IPS-18a (cell line): ENCODE results near the gene IFT57.

Experiments used
- H3K27ac ChIP-seq: one replicate; pipeline ENCODE4 v1.5.1; 2013; ENCODE audit warnings: low read length
- H3K27me3 ChIP-seq: one replicate; pipeline ENCODE4 v1.6.1; 2013; ENCODE audit warnings: mild to moderate bottlenecking, low read length; ENCODE audit not compliant: control insufficient read depth, insufficient read depth
- H3K36me3 ChIP-seq: one replicate; pipeline ENCODE4 v1.6.1; 2013; ENCODE audit warnings: low read depth, low read length; ENCODE audit not compliant: control insufficient read depth
- H3K4me1 ChIP-seq: one replicate; pipeline ENCODE4 v1.6.1; 2013; ENCODE audit warnings: low read depth, low read length; ENCODE audit not compliant: control insufficient read depth
- H3K4me3 ChIP-seq: one replicate; pipeline ENCODE4 v1.5.1; 2013; ENCODE audit warnings: low read length
- H3K9ac ChIP-seq: one replicate; pipeline ENCODE4 v1.6.1; 2013; ENCODE audit warnings: mild to moderate bottlenecking, low read length, moderate library complexity
- H3K9me3 ChIP-seq: one replicate; pipeline ENCODE4 v1.6.1; 2013; ENCODE audit warnings: low read depth, low read length; ENCODE audit not compliant: control insufficient read depth

Gene IFT57

GRCh38 chr3:108184824-108185223 lies 37.4 kb downstream of the IFT57 start:
- Histone ChIP-seq H3K4me3 (no peak overlapping the region), H3K27me3 (no peaks in the 10 kb centered on the region), H3K36me3 (no peaks in the 10 kb centered on the region), H3K4me1 (peaks cover 3% of the 10 kb centered on the region), H3K27ac (no peak overlapping the region), H3K9me3 (no peaks in the 10 kb centered on the region), H3K9ac (no peak overlapping the region)

GRCh38 chr3:108183971-108184370 lies 38.3 kb downstream of the IFT57 start:
- Histone ChIP-seq H3K9me3 (no peaks in the 10 kb centered on the region), H3K4me1 (peaks cover 3% of the 10 kb centered on the region), H3K27me3 (no peaks in the 10 kb centered on the region), H3K27ac (no peak overlapping the region), H3K36me3 (no peaks in the 10 kb centered on the region), H3K4me3 (no peak overlapping the region), H3K9ac (no peak overlapping the region)

- no peaks in the 10 kb centered on the region for H3K36me3 ChIP-seq
- no peak overlapping the region for H3K27ac ChIP-seq
Observed at GRCh38 chr3:108183181-108183580, 39.0 kb downstream of the IFT57 start.

GRCh38 chr3:108182339-108182738 lies 39.9 kb downstream of the IFT57 start:
- H3K9me3 ChIP-seq = no peaks in the 10 kb centered on the region
- no peak overlapping the region for H3K9ac ChIP-seq
- no peak overlapping the region for H3K27ac ChIP-seq
- H3K27me3 ChIP-seq = no peaks in the 10 kb centered on the region
- no peak overlapping the region for H3K4me3 ChIP-seq
- peaks cover 3% of the 10 kb centered on the region for H3K4me1 ChIP-seq
- H3K36me3 ChIP-seq = no peaks in the 10 kb centered on the region

More at GRCh38 chr3:108183181-108183580, 39.0 kb downstream of the IFT57 start:
- Histone ChIP-seq H3K9me3 (no peaks in the 10 kb centered on the region), H3K9ac (no peak overlapping the region), H3K4me1 (peaks cover 3% of the 10 kb centered on the region), H3K4me3 (no peak overlapping the region), H3K27me3 (no peaks in the 10 kb centered on the region)

- H3K9ac ChIP-seq = no peak overlapping the region
- no peaks in the 10 kb centered on the region for H3K9me3 ChIP-seq
- H3K27ac ChIP-seq = no peak overlapping the region
Observed at GRCh38 chr3:108181172-108181571, 41.1 kb downstream of the IFT57 start.

GRCh38 chr3:108180194-108180593 lies 42.0 kb downstream of the IFT57 start:
- no peak overlapping the region for H3K4me3 ChIP-seq
- H3K9ac ChIP-seq = no peak overlapping the region
- no peak overlapping the region for H3K27ac ChIP-seq
- peaks cover 15% of the 10 kb centered on the region for H3K4me1 ChIP-seq
- H3K36me3 ChIP-seq = no peaks in the 10 kb centered on the region
- H3K9me3 ChIP-seq = no peaks in the 10 kb centered on the region
- H3K27me3 ChIP-seq = no peaks in the 10 kb centered on the region

More at GRCh38 chr3:108181172-108181571, 41.1 kb downstream of the IFT57 start:
- Histone ChIP-seq H3K27me3 (no peaks in the 10 kb centered on the region), H3K4me3 (no peak overlapping the region), H3K36me3 (no peaks in the 10 kb centered on the region), H3K4me1 (peaks cover 5% of the 10 kb centered on the region)

GRCh38 chr3:108178676-108179075 lies 43.5 kb downstream of the IFT57 start:
- no peaks in the 10 kb centered on the region for H3K36me3 ChIP-seq
- H3K9ac ChIP-seq = no peak overlapping the region
- H3K9me3 ChIP-seq = no peaks in the 10 kb centered on the region
- no peaks in the 10 kb centered on the region for H3K27me3 ChIP-seq
- H3K27ac ChIP-seq = no peak overlapping the region
- H3K4me3 ChIP-seq = no peak overlapping the region
- H3K4me1 ChIP-seq = peaks cover 17% of the 10 kb centered on the region

GRCh38 chr3:108177536-108177935 lies 44.7 kb downstream of the IFT57 start:
- H3K4me3 ChIP-seq = no peak overlapping the region
- no peaks in the 10 kb centered on the region for H3K9me3 ChIP-seq
- H3K9ac ChIP-seq = no peak overlapping the region
- no peak overlapping the region for H3K27ac ChIP-seq
- no peaks in the 10 kb centered on the region for H3K36me3 ChIP-seq
- H3K4me1 ChIP-seq = peaks cover 17% of the 10 kb centered on the region
- no peaks in the 10 kb centered on the region for H3K27me3 ChIP-seq

- no peaks in the 10 kb centered on the region for H3K27me3 ChIP-seq
- no peaks in the 10 kb centered on the region for H3K36me3 ChIP-seq
- H3K9me3 ChIP-seq = no peaks in the 10 kb centered on the region
- H3K4me1 ChIP-seq = peaks cover 15% of the 10 kb centered on the region
- no peak overlapping the region for H3K27ac ChIP-seq
- no peak overlapping the region for H3K9ac ChIP-seq
- no peak overlapping the region for H3K4me3 ChIP-seq
Observed at GRCh38 chr3:108175352-108175751, 46.9 kb downstream of the IFT57 start.

- Histone ChIP-seq H3K36me3 (no peaks in the 10 kb centered on the region), H3K4me1 (peaks cover 12% of the 10 kb centered on the region)
Observed at GRCh38 chr3:108171106-108171505, 51.1 kb downstream of the IFT57 start.

GRCh38 chr3:108164391-108164790 lies 57.8 kb downstream of the IFT57 start:
- Histone ChIP-seq H3K9ac (no peak overlapping the region), H3K4me1 (no peaks in the 10 kb centered on the region), H3K36me3 (no peaks in the 10 kb centered on the region), H3K27ac (no peak overlapping the region), H3K9me3 (no peaks in the 10 kb centered on the region), H3K4me3 (no peak overlapping the region), H3K27me3 (no peaks in the 10 kb centered on the region)

More at GRCh38 chr3:108171106-108171505, 51.1 kb downstream of the IFT57 start:
- H3K9ac ChIP-seq = no peak overlapping the region
- no peak overlapping the region for H3K27ac ChIP-seq
- no peaks in the 10 kb centered on the region for H3K27me3 ChIP-seq
- no peak overlapping the region for H3K4me3 ChIP-seq
- H3K9me3 ChIP-seq = no peaks in the 10 kb centered on the region

- H3K4me3 ChIP-seq = no peak overlapping the region
- H3K4me1 ChIP-seq = no peaks in the 10 kb centered on the region
- no peaks in the 10 kb centered on the region for H3K36me3 ChIP-seq
- no peak overlapping the region for H3K9ac ChIP-seq
- H3K27ac ChIP-seq = no peak overlapping the region
- no peaks in the 10 kb centered on the region for H3K27me3 ChIP-seq
- H3K9me3 ChIP-seq = no peaks in the 10 kb centered on the region
Observed at GRCh38 chr3:108159865-108160264, 62.4 kb downstream of the IFT57 start.
